ENCODE data around the gene IL12B.
"Not testable (repeated sequence)": the region's sequence is repeated elsewhere in the genome, so short reads cannot be mapped to it uniquely, and the experiment has no call there.

Gene IL12B

DNA sequence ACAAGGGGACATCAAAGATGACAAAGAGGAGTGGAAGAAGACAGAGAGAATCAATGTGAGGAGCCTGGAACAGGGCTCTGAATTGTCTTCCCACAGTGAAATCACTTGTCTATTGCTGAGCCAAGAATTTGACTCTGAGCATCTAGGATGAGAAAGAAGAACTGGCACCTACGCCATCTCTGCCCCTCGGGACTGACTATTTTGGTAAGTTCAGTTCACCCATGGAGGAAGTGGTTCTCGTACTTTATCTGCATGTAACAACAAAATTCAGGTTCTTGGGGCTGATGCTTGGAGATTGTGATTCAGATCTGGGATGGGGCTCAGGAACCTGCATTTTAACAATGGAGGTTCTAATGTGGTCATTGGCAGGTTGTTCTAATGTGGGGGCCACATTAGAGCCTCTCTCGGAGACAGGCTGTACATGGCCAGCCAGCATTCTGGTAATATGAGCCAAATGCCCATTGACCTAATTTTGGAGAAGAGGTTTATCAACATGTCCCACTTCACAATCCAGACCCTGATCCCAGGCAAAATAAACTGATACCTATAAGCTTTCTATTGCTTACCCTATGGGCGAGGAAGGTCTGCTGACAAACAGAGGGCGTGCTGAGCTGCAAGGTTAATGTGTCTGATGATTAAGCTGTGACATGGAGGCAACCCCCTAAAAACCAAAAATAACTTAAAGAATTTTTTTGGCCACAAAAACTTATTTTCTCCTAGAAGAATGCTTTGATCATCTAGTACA is 2.7 kb upstream of the IL12B start:
- no peak for DNase-seq

DNA sequence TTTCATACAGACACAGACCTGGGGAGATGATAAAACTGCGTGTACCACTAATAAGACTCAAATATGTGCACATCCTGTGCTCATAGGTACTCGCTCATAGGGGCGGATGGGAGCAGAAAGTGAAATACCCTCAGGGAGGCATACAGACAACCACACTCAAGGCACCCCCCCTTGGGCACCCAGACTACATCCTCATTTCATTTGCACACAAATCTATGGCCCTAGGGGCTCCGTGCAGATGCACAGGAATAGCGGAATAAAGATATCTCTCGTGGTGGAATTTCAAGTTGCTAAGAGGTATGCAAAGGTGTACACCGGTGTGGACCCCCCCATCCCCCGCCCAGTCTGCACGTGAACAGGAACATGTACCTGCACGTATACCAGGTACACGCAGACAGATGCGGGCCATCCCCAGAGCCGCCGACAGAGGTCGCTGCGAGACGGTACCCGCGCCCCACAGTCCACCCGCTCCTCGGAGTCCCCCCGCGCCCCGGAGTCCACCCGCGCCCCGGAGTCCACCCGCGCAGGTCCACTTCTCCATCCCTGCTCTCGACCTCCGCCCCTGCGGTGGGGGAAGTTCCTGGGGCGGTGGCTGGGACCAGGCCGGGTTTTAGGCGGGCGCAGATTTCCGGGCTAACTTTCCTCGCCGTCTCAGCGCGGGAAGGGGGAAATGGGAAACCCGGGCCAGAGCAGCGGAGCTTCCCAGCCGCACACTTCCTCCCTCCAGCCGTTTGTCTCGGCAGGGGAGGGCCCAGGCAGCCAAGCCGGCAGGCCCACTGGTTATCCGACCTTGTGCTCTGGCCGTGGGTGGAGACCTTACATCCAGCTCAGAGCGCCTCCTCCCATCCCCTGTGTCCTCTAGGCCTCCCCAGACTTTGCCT is 1.0 kb upstream of the IL12B start:
- no peak for DNase-seq

DNA sequence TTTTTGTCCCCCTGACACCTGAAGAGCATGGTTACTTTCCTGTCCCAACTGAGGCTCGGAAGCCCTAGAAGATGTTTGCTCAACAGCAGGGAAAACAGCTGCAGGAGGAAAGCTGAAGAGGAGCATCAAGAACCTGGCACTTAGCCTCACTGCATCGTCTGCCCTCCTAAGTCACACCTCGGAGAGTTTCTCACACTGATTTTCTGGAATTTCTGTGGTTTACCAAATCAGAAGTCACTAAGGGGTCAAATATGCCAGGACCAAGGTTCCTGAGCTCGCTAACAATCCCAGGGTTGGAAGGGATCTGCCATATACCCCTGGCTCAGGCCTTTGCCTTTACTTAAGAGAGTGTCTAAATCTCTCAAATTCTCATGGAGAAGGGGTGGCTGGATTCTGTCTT is 5.3 kb downstream of the IL12B start:
- no peak for DNase-seq

DNA sequence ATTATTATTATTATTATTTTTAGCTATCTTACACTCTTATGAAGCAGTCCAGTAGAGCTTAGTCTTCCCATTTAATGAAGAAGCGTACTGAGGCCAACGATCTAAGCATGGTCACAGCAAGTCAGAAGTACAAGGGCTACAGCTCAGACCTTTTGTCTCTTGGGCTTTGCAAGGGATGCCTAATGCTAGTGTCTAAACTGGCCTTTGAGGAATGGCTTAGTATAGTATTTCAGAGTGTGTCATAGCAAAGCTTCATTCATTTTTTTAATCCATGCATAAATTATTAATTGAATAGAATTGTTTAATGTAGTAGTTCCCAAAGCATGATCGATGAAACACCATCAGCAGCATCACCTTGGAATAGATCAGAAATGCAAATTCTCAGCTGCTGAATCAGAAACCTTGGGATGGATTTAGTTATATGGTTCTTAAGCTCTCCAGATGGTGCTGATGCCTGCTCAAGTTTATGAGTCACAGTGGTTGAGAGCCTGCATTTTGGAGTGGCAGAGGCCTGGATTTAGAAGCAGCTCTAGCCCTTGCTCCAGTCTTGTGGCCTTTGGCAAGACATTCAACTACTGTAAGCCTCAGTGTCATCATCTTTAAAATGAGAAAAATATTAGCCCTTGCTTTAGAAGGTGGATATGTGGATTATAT is 6.1 kb downstream of the IL12B start:
- no peak for DNase-seq

GRCh38 chr5:159322180-159322579 is 8.1 kb downstream of the IL12B start:
- no peak for DNase-seq

DNA sequence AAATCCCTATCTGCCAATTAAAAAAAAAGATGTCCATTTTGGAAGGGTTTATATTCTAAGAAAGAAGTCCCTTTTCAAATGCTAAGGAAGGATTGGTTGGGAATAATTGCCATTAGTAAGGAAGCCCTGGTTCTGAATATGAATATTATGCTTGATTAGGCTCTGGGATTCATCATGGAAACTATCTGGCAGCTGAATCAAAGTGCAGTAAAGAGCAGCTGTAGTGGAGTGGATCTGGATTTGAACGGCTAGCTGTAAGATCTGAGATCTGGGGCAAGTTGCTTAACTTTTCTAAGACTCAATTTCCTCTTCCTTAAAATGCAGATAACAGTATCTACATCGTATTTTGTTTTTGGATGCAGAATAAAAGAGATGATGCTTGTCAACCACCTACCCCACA is 10.5 kb downstream of the IL12B start:
- DNase-seq = no peak

- DNase-seq = no peak
Measured at GRCh38 chr5:159319363-159319762, 10.9 kb downstream of the IL12B start.

DNA sequence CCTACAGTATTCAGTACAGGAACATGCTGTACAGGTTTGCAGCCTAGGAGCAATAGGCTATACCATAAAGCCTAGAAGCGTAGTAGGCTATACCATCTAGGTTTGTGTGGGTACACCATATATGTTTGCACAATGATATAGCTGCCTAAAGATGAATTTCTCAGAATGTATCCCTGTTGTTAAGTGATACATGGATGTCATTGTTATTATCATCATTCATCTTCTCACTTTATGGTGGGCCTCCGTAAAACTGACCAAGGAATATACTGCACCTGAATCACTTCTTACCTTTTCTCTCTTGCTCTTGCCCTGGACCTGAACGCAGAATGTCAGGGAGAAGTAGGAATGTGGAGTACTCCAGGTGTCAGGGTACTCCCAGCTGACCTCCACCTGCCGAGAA is 11.8 kb downstream of the IL12B start:
- DNase-seq = no peak

DNA sequence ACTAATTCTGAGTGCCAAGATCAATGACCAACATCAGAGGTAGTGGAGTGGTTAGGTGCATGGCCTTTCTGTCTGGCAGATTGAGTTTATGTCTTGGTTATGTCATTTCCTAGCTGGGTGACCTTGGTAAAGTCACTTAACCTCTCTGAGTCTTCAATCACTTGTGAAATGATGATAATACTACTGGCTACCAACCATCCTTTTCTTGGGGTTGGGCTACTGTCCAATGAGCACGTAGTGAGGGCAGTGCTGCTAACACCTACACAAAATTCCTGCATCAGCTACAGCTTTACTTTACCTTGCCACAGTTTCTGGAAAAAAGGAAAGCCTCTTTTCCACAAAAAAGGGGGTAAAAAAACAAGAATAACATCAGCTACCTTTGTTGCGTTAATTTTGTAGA is 12.4 kb downstream of the IL12B start:
- no peak for DNase-seq

DNA sequence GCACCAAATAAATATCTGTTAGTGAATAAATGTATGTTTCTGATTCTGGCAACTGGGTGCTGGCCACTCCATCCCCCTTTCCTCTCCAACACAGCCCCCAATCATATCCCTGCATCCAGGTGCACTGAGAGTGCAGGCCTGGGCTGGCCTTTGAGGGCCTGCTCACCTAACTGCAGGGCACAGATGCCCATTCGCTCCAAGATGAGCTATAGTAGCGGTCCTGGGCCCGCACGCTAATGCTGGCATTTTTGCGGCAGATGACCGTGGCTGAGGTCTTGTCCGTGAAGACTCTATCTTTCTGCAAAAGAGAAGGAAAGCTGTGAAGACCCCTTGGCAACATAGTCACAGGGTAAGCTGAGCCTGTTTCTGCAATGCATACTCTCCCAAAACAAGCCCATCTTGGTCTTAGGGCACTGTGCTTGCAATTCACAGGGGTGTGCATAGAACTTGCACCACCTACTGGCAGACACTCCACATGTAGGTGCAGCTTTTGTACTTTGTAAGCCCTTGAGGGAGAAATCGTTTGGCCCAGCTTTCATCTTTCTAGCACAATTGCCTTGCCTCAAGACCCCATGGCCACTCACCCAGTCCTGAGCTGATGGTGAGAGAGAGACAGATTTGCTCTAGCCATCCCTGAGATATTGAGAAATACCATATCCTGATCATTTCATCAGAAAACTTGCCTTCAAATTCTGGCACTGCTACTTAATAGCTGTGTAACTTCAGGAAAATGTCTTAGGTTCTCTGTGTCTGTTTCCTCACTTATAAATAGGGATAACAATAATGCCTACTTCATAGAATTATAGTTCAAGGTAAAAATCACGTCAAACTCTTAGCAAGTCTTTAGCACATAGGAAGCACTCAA is 13.5 kb downstream of the IL12B start:
- no peak for DNase-seq

- no peak for DNase-seq
Measured at GRCh38 chr5:159313197-159313596, 17.1 kb downstream of the IL12B start.

- no peak for DNase-seq
Measured at GRCh38 chr5:159311063-159311462, 19.2 kb downstream of the IL12B start.

DNA sequence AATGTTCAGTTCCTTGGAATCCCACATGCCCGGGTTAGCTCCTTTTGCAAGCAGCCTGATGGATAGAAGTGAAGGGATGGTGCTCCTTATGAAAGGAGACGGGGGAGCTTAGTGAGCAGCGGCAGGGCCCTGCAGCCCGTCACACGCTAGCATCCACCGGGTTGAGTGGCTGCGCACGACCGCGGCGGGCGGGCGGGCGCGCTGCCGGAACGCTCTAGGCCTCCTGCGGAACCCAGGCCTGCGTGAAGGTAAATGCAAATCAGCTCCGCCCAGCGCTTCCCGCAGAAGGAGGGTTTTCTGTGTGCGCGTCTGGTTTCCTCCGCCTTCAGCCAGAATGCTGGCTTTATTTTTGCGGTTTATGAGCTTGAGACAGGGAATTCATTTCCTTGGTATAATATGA is 19.8 kb downstream of the IL12B start:
- DNase-seq = no peak

- no peak for DNase-seq
Measured at GRCh38 chr5:159309689-159310433, 20.4 kb downstream of the IL12B start.

- no peak for DNase-seq
Measured at GRCh38 chr5:159304961-159305595, 25.2 kb downstream of the IL12B start.

DNA sequence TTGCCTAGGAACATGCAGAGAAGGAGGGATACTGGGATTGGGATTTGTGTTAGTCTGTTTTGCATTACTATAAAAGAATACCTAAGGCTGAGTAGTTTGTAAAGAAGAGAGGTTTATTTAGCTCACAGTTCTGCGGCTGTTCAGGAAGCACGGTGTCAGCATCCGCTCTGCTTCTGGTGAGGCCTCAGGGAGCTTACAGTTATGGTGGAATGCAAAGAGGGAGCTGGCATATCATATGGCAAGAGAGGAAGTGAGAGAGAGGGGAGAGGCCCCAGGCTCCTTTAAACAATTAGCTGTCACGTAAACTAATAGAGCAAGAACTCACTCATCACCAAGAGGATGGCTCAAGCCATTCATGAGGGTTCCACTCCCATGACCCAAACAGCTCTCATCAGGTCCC is 27.0 kb downstream of the IL12B start:
- no peak for DNase-seq

DNA sequence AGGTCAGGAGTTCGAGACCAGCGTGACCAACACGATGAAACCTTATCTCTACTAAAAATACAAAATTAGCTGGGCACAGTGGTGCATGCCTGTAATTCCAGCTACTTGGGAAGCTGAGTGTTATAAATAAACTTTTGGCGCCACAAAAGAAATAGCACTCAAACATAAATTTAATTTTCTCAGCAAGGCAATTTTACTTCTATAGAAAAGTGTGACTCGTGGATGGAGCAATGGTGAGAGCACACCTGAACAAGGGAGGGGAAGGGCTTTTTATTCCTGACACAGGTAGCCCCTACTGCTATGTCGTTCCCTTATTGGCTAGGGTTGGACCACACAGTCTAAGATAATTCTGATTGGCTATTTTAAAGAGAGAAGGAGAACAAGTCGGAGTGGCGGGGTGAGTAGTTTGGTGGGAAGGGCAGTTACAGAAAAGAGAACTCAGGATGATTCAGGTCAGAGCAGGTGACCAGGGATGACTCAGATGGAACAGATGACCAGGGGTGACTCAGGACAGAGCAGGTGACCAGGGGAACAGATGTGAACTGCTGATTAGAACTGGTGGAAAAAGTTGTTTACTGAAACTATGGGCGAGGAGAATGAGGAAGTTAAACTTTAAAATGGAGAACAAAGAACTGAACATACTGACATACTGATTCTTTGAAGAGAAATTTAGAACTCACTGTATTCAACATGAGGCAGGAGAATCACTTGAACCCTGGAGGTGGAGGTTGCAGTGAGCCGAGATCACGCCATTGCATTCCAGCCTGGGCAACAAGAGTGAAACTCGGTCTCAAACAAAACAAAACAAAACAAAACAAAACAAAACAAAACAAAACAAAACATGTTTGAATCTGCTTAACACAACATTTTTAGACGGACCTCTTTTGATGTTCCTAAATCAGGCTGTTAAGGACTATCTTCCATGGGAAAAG is 28.1 kb downstream of the IL12B start:
- not testable (repeated sequence) for DNase-seq

DNA sequence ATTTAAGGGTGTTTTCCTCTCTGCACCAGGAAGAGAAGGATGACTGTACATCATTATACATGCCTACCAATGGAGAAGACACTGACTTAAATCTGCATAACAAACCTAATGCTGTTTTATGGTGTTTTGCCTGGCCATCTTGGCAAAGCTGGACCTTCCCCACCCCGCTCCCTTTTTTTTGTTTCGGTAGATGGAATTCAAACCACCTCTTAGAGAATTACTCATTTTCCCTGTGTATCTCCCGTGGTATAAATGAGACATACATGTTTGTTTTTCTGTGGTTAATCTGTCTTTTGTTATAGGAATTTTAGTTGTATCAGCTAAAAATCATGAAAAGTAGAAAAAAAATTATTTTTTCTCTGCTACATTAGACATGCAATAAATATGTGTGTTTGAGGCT is 28.8 kb downstream of the IL12B start:
- no peak for DNase-seq

GRCh38 chr5:159297300-159297699 is 33.0 kb downstream of the IL12B start:
- not testable (repeated sequence) for DNase-seq

- DNase-seq = no peak
Measured at GRCh38 chr5:159294921-159295320, 35.4 kb downstream of the IL12B start.

Measured in DMS79 (cell line).